HL-60 (cell line): ENCODE results near the gene TMEM94.

Experiments
- DNase-seq, 2 experiments: peaks; one replicate each; pipeline ENCODE4 v3.0.0-alpha.2; 2010 to 2020; ENCODE audit warnings: low read depth in 1 of 2, low spot score in 1 of 2
- H3K27ac ChIP-seq: fragments of 250-450 bp; sonication (Bioruptor Pico); replicated peaks from 2 replicates; pipeline ENCODE4 v1.5.1; 2020; ENCODE audit warnings: mild to moderate bottlenecking, moderate library complexity
- H3K27me3 ChIP-seq: fragments of 250-450 bp; sonication (Bioruptor Pico); 2 replicates; pipeline ENCODE4 v1.5.1; 2021; ENCODE audit warnings: mild to moderate bottlenecking, moderate library complexity; ENCODE audit not compliant: insufficient read depth, poor library complexity, severe bottlenecking
- H3K4me3 ChIP-seq: replicated peaks from 2 replicates; pipeline ENCODE4 v1.5.1; 2011; ENCODE audit warnings: mild to moderate bottlenecking, control low read depth, low read length; ENCODE audit not compliant: insufficient read depth
- CTCF ChIP-seq: IDR thresholded peaks from one replicate; pipeline ENCODE4 v1.5.1; 2011; ENCODE audit warnings: low read length, control low read depth, inconsistent platforms; ENCODE audit not compliant: insufficient read depth
- GABPA ChIP-seq: IDR thresholded peaks from 2 replicates; pipeline ENCODE4 v1.6.1; 2012; ENCODE audit warnings: low read depth
- POLR2AphosphoS5 ChIP-seq: IDR thresholded peaks from 2 replicates; pipeline ENCODE4 v1.6.1; 2012; ENCODE audit warnings: low read depth
- REST ChIP-seq: IDR thresholded peaks from 2 replicates; pipeline ENCODE4 v1.6.1; 2012; ENCODE audit warnings: low read depth; ENCODE audit not compliant: insufficient replicate concordance
- SPI1 ChIP-seq: IDR thresholded peaks from 2 replicates; pipeline ENCODE4 v1.6.1; 2012; ENCODE audit warnings: low read depth, mild to moderate bottlenecking, borderline replicate concordance

TMEM94 gene

GRCh38 chr17:75490953-75491649, 34.7 kb downstream of the TMEM94 start:
- DNase-seq: no peak
- Histone ChIP-seq H3K27ac (no peak overlapping the region), H3K27me3 (no peaks in the 10 kb centered on the region), H3K4me3 (no peak overlapping the region)
- TF ChIP-seq SPI1: no peak
- no peak for TF ChIP-seq POLR2AphosphoS5
- TF ChIP-seq REST: no peak
- no peak for TF ChIP-seq GABPA
- TF ChIP-seq CTCF: no peak

- TF ChIP-seq SPI1 (no peak), REST (no peak), GABPA (no peak), POLR2AphosphoS5 (no peak), CTCF (no peak)
- no peak overlapping the region for H3K27ac ChIP-seq
Measured at GRCh38 chr17:75491680-75492079, 35.2 kb downstream of the TMEM94 start.

GRCh38 chr17:75492555-75493168, 36.2 kb downstream of the TMEM94 start:
- Histone ChIP-seq H3K4me3 (no peak overlapping the region), H3K27me3 (no peaks in the 10 kb centered on the region), H3K27ac (no peak overlapping the region)
- TF ChIP-seq SPI1: no peak
- TF ChIP-seq CTCF: no peak
- TF ChIP-seq GABPA: no peak
- no peak for TF ChIP-seq POLR2AphosphoS5
- no peak for TF ChIP-seq REST
- no peak for DNase-seq

More at GRCh38 chr17:75491680-75492079, 35.2 kb downstream of the TMEM94 start:
- no peak for DNase-seq
- no peaks in the 10 kb centered on the region for H3K27me3 ChIP-seq
- no peak overlapping the region for H3K4me3 ChIP-seq
